Mesendoderm (in vitro differentiated cells): ENCODE results near the gene CCDC172. TPM values are rescaled to one million over a fixed set of nuclear protein-coding genes. Genes with fewer than 3 reads are reported as not detected.
A peak's percentile ranks its signal among the peaks of the same experiment; 100 is the strongest.

Source experiments
- DNase-seq: peaks from one replicate; pipeline ENCODE4 v3.0.0; 2013
- H2AK5ac ChIP-seq: 2 replicates; pipeline ENCODE4 v1.6.1; 2013; ENCODE audit warnings: low read length, inconsistent platforms
- H2BK120ac ChIP-seq: 2 replicates; pipeline ENCODE4 v1.6.1; 2013; ENCODE audit warnings: low read depth, mild to moderate bottlenecking, low read length, moderate library complexity, mixed read lengths
- H2BK15ac ChIP-seq: replicated peaks from 2 replicates; pipeline ENCODE4 v1.6.1; 2013; ENCODE audit warnings: low read depth, mild to moderate bottlenecking, moderate library complexity
- H2BK5ac ChIP-seq: 2 replicates; pipeline ENCODE4 v1.6.1; 2013; ENCODE audit warnings: low read length, inconsistent platforms
- H3K18ac ChIP-seq: 2 replicates; pipeline ENCODE4 v1.6.1; 2013; ENCODE audit warnings: mild to moderate bottlenecking, low read length, mixed read lengths
- H3K23ac ChIP-seq: one replicate; pipeline ENCODE4 v1.6.1; 2013; ENCODE audit warnings: low read length
- H3K27ac ChIP-seq: 2 replicates; pipeline ENCODE4 v1.5.1; 2013; ENCODE audit warnings: low read depth, mild to moderate bottlenecking, inconsistent platforms, low read length, moderate library complexity
- H3K27me3 ChIP-seq: 2 replicates; pipeline ENCODE4 v1.6.1; 2013; ENCODE audit warnings: low read length, control low read depth, mild to moderate bottlenecking, inconsistent platforms; ENCODE audit not compliant: insufficient read depth, poor library complexity
- H3K36me3 ChIP-seq: 2 replicates; pipeline ENCODE4 v1.6.1; 2013; ENCODE audit warnings: low read length, inconsistent platforms; ENCODE audit not compliant: control insufficient read depth, insufficient read depth
- H3K4ac ChIP-seq: one replicate; pipeline ENCODE4 v1.6.1; 2013; ENCODE audit warnings: low read depth, mild to moderate bottlenecking, low read length, moderate library complexity
- H3K4me1 ChIP-seq: 2 replicates; pipeline ENCODE4 v1.6.1; 2013; ENCODE audit warnings: low read depth, low read length, inconsistent platforms; ENCODE audit not compliant: control insufficient read depth
- H3K4me2 ChIP-seq: 2 replicates; pipeline ENCODE4 v1.6.1; 2013; ENCODE audit warnings: low read length
- H3K4me3 ChIP-seq: 2 replicates; pipeline ENCODE4 v1.5.1; 2013; ENCODE audit warnings: mild to moderate bottlenecking, low read length
- H3K56ac ChIP-seq: one replicate; pipeline ENCODE4 v1.6.1; 2013; ENCODE audit warnings: low read length
- H3K79me1 ChIP-seq: 2 replicates; pipeline ENCODE4 v1.6.1; 2013; ENCODE audit warnings: low read length, inconsistent platforms
- H3K79me2 ChIP-seq: 2 replicates; pipeline ENCODE4 v1.6.1; 2013; ENCODE audit warnings: mild to moderate bottlenecking, low read length; ENCODE audit not compliant: control insufficient read depth, insufficient read depth
- H3K9ac ChIP-seq: 2 replicates; pipeline ENCODE4 v1.6.1; 2013; ENCODE audit warnings: low read length, inconsistent platforms
- H4K5ac ChIP-seq: one replicate; pipeline ENCODE4 v1.6.1; 2013; ENCODE audit warnings: low read length
- H4K8ac ChIP-seq: one replicate; pipeline ENCODE4 v1.6.1; 2013; ENCODE audit warnings: low read depth, mild to moderate bottlenecking, control low read depth, low read length, moderate library complexity
- WGBS: extraction: QIAGEN DNeasy Blood & Tissue Kit; methylation state at CpG from one replicate; pipeline ENCODE4 v1.1.7; 2013; ENCODE audit warnings: low lambda C conversion rate, missing lambda C conversion rate; ENCODE audit not compliant: insufficient coverage; ENCODE audit errors: extremely low coverage; 5-methylcytosine and 5-hydroxymethylcytosine counted together
- polyA plus RNA-seq, 2 experiments: library from polyadenylated mRNA; stranded (reverse); fragments of 200-250 nt; gene quantifications; one replicate each; pipeline ENCODE4 v1.2.3, GENCODE V29; 2013

Gene CCDC172
- 1.2 TPM for polyA plus RNA-seq (2013, experiment 1 of 2)
- 1.8 TPM for polyA plus RNA-seq (2013, experiment 2 of 2)

GRCh38 chr10:116324227-116324950, at the start of gene CCDC172:
Gene CCDC172, plus strand, starts transcription at chr10:116324448. Its CDS starts 564 bp downstream, at chr10:116325012.
- Histone ChIP-seq H4K5ac (no peak within 1 kb of the TSS), H3K79me2 (no peaks in the 10 kb centered on the region), H3K4me2 (no peak within 1 kb of the TSS), H2BK120ac (no peak within 1 kb of the TSS), H3K4ac (no peak within 1 kb of the TSS), H3K4me1 (no peaks in the 10 kb centered on the region), H3K27ac (no peak within 1 kb of the TSS), H2BK15ac (no peak within 1 kb of the TSS), H3K9ac (no peak within 1 kb of the TSS), H3K36me3 (no peaks in the 10 kb centered on the region), H4K8ac (no peak within 1 kb of the TSS), H3K27me3 (no peaks in the 10 kb centered on the region), H3K79me1 (no peaks in the 10 kb centered on the region), H2AK5ac (no peak within 1 kb of the TSS), H3K23ac (no peak within 1 kb of the TSS), H3K4me3 (no peak within 1 kb of the TSS), H3K18ac (no peak within 1 kb of the TSS), H3K56ac (no peak within 1 kb of the TSS), H2BK5ac (no peak within 1 kb of the TSS)
- DNase-seq, result no peak
- no CpG with 5 or more reads among the region's 22 CpGs for WGBS

GRCh38 chr10:116276981-116277380, 47.3 kb upstream of the CCDC172 start:
- no peak overlapping the region for H2BK15ac ChIP-seq
- H3K27me3 ChIP-seq, result peaks cover 10% of the 10 kb centered on the region
- no peak overlapping the region for H3K56ac ChIP-seq
- H3K9ac ChIP-seq, result no peak overlapping the region
- H2AK5ac ChIP-seq, result no peak overlapping the region
- H3K4me3 ChIP-seq, result no peak overlapping the region
- H3K4me1 ChIP-seq, result no peaks in the 10 kb centered on the region
- no peak overlapping the region for H3K4ac ChIP-seq
- no peak overlapping the region for H3K27ac ChIP-seq
- H4K8ac ChIP-seq, result no peak overlapping the region
- H3K36me3 ChIP-seq, result no peaks in the 10 kb centered on the region
- no CpG with 5 or more reads among the region's 3 CpGs for WGBS
- no peak overlapping the region for H3K18ac ChIP-seq
- H3K79me2 ChIP-seq, result no peaks in the 10 kb centered on the region
- no peak overlapping the region for H2BK5ac ChIP-seq
- no peaks in the 10 kb centered on the region for H3K79me1 ChIP-seq
- H2BK120ac ChIP-seq, result no peak overlapping the region
- H3K4me2 ChIP-seq, result no peak overlapping the region
- no peak for DNase-seq
- no peak overlapping the region for H4K5ac ChIP-seq
- no peak overlapping the region for H3K23ac ChIP-seq

- no peak overlapping the region for H3K4ac ChIP-seq
- no peak overlapping the region for H3K18ac ChIP-seq
- no peak overlapping the region for H2BK15ac ChIP-seq
- H4K8ac ChIP-seq, result no peak overlapping the region
- no peak overlapping the region for H3K9ac ChIP-seq
- H2BK120ac ChIP-seq, result no peak overlapping the region
- H2BK5ac ChIP-seq, result no peak overlapping the region
- no peak overlapping the region for H4K5ac ChIP-seq
- H3K4me1 ChIP-seq, result no peaks in the 10 kb centered on the region
- H3K4me3 ChIP-seq, result no peak overlapping the region
- H2AK5ac ChIP-seq, result no peak overlapping the region
- H3K27me3 ChIP-seq, result peaks cover 5% of the 10 kb centered on the region
- no peak overlapping the region for H3K56ac ChIP-seq
- H3K79me1 ChIP-seq, result no peaks in the 10 kb centered on the region
- H3K36me3 ChIP-seq, result no peaks in the 10 kb centered on the region
- no CpG with 5 or more reads among the region's 6 CpGs for WGBS
- H3K27ac ChIP-seq, result no peak overlapping the region
- DNase-seq, result no peak
- no peaks in the 10 kb centered on the region for H3K79me2 ChIP-seq
- no peak overlapping the region for H3K23ac ChIP-seq
- H3K4me2 ChIP-seq, result no peak overlapping the region
Observed at GRCh38 chr10:116278846-116279245, 45.4 kb upstream of the CCDC172 start.

GRCh38 chr10:116281775-116282174, 42.5 kb upstream of the CCDC172 start:
- Histone ChIP-seq H3K36me3 (no peaks in the 10 kb centered on the region), H3K23ac (no peak overlapping the region), H3K27ac (no peak overlapping the region), H4K8ac (no peak overlapping the region), H2BK120ac (no peak overlapping the region), H3K56ac (no peak overlapping the region), H2BK15ac (no peak overlapping the region), H3K9ac (no peak overlapping the region), H3K4me2 (no peak overlapping the region), H3K18ac (no peak overlapping the region), H3K4me1 (no peaks in the 10 kb centered on the region), H2AK5ac (no peak overlapping the region), H3K4me3 (no peak overlapping the region), H3K4ac (no peak overlapping the region), H2BK5ac (no peak overlapping the region), H4K5ac (no peak overlapping the region), H3K27me3 (no peaks in the 10 kb centered on the region), H3K79me1 (no peaks in the 10 kb centered on the region), H3K79me2 (no peaks in the 10 kb centered on the region)
- DNase-seq, result peak; percentile 56
- no CpG with 5 or more reads among the region's 3 CpGs for WGBS

DNA sequence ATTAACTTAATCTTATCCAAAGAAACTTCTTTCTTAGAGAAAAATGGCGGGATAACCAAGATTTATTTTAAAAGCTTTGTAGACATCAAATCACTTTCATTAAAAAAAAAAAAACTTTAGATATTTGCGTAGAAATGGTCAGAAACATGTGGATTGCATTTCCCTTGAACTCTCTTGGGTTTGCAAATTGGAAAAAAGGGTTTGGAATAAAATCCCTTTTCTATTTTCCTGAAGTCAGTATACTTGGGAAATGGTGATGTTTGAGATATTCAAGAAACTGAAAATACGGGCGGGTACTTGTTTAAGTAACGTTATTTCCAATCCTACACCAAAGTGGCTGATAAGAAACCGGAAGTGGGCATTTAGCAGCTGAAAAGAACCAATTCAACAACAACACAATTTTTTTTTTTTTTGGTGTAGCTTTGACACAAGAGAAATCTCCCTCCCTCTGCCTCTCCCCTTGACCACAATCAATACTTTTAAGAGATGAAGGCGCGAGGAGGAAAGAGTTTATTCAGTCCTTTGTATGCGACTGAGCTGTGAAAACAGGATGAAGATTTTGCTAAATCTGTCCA, 37.5 kb upstream of the CCDC172 start:
- Histone ChIP-seq H3K36me3 (no peaks in the 10 kb centered on the region), H3K9ac (no peak overlapping the region), H3K56ac (no peak overlapping the region), H2AK5ac (no peak overlapping the region), H2BK120ac (no peak overlapping the region), H3K27me3 (no peaks in the 10 kb centered on the region), H3K23ac (no peak overlapping the region), H3K79me1 (no peaks in the 10 kb centered on the region), H3K4me2 (no peak overlapping the region), H3K27ac (no peak overlapping the region), H3K4me3 (no peak overlapping the region), H3K4me1 (no peaks in the 10 kb centered on the region), H3K4ac (no peak overlapping the region), H4K5ac (no peak overlapping the region), H3K18ac (no peak overlapping the region), H4K8ac (no peak overlapping the region), H2BK5ac (no peak overlapping the region), H3K79me2 (no peaks in the 10 kb centered on the region), H2BK15ac (no peak overlapping the region)
- no peak for DNase-seq
- no CpG with 5 or more reads among the region's 9 CpGs for WGBS
